ENCODE measurements around the gene CKMT2.

DNA sequence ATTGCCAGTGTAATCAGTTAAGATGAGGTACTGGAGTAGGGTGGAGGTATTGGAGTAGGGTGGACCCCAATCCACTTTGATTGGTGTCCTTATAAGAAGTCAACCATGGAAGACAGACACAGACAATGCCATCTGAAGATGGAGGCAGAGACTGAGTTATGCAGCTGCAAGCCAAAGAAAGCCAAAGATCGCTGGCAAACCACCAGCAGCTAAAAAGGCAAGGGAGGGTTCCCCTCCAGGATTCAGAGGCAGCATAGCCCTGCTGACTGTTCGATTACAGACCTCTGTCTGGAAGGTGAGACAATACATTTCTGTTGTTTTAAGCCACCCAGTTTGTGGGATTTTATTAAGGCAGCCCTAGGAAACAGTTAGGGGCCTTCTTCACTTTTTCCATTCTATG, 30.5 kb upstream of the CKMT2 start:
- TF ChIP-seq, protein P1, sequence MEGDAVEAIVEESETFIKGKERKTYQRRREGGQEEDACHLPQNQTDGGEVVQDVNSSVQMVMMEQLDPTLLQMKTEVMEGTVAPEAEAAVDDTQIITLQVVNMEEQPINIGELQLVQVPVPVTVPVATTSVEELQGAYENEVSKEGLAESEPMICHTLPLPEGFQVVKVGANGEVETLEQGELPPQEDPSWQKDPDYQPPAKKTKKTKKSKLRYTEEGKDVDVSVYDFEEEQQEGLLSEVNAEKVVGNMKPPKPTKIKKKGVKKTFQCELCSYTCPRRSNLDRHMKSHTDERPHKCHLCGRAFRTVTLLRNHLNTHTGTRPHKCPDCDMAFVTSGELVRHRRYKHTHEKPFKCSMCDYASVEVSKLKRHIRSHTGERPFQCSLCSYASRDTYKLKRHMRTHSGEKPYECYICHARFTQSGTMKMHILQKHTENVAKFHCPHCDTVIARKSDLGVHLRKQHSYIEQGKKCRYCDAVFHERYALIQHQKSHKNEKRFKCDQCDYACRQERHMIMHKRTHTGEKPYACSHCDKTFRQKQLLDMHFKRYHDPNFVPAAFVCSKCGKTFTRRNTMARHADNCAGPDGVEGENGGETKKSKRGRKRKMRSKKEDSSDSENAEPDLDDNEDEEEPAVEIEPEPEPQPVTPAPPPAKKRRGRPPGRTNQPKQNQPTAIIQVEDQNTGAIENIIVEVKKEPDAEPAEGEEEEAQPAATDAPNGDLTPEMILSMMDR (IDR thresholded peaks at IDR 0.05), result no peak
- TF ChIP-seq POLR2AphosphoS5 (IDR thresholded peaks at IDR 0.05; ENCODE audit: low read depth, low read length), result no peak
- no peak for TF ChIP-seq TCF7L2 (IDR thresholded peaks at IDR 0.05; ENCODE audit: low read depth, low read length)
